Measurements from ENCODE around the gene MX1. TPM values are rescaled to one million over a fixed set of nuclear protein-coding genes. Genes with fewer than 3 reads are reported as not detected.

MX1 gene
- total RNA-seq, 4 donors from 2014 or later: 8.5 to 87.3 (median 44.8) TPM

DNA sequence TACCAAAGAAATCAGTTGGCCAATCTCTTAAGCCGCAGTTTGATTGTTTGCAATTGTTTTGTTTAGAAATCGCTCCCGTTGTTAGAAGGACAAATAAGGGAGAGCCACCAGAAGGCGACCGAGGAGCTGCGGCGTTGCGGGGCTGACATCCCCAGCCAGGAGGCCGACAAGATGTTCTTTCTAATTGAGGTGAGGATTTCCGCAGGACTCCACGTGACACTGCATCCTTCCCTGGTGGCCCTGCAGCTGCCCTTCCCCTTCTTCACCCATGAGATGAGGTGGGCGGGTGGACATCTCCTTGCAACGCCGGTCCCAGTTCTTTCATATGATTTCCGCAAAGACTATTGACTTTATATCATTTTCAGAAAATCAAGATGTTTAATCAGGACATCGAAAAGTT is 27.2 kb upstream of the MX1 start:
- ATAC-seq (ENCODE audit: low FRiP score) (no peak), DNase-seq (ENCODE audit: low spot score) (no peak)
- TF ChIP-seq, protein P1, sequence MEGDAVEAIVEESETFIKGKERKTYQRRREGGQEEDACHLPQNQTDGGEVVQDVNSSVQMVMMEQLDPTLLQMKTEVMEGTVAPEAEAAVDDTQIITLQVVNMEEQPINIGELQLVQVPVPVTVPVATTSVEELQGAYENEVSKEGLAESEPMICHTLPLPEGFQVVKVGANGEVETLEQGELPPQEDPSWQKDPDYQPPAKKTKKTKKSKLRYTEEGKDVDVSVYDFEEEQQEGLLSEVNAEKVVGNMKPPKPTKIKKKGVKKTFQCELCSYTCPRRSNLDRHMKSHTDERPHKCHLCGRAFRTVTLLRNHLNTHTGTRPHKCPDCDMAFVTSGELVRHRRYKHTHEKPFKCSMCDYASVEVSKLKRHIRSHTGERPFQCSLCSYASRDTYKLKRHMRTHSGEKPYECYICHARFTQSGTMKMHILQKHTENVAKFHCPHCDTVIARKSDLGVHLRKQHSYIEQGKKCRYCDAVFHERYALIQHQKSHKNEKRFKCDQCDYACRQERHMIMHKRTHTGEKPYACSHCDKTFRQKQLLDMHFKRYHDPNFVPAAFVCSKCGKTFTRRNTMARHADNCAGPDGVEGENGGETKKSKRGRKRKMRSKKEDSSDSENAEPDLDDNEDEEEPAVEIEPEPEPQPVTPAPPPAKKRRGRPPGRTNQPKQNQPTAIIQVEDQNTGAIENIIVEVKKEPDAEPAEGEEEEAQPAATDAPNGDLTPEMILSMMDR (IDR thresholded peaks at IDR 0.05): no peak

GRCh38 chr21:41399246-41399800 is 26.7 kb upstream of the MX1 start:
- ATAC-seq (ENCODE audit: low FRiP score) (no peak), DNase-seq (ENCODE audit: low spot score) (no peak)
- TF ChIP-seq, protein P1 (IDR thresholded peaks at IDR 0.05): no peak

GRCh38 chr21:41402231-41402630 is 23.8 kb upstream of the MX1 start:
- DNase-seq (ENCODE audit: low spot score): no peak
- TF ChIP-seq, protein P1 (IDR thresholded peaks at IDR 0.05): no peak
- ATAC-seq (ENCODE audit: low FRiP score): no peak

DNA sequence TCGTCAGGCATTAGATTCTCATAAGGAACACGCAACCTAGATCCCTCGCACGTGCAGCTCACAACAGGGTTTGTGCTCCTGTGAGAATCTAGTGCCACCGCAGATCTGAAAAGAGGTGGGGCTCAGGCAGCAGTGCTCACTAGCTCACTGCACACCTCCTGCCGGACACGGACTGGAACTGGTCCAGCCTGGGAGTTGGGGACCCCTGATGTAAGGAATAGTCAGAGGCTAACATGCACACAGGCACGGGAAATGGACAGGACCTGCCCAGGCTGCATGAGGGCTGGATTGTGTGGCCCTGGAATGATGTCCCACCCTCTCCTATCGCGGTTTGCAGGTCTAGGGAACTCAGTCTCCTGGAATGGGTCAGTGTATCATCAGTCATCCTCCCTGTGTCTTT is 23.2 kb upstream of the MX1 start:
- TF ChIP-seq, protein P1 (IDR thresholded peaks at IDR 0.05): no peak
- DNase-seq (ENCODE audit: low spot score) (no peak), ATAC-seq (ENCODE audit: low FRiP score) (no peak)

DNA sequence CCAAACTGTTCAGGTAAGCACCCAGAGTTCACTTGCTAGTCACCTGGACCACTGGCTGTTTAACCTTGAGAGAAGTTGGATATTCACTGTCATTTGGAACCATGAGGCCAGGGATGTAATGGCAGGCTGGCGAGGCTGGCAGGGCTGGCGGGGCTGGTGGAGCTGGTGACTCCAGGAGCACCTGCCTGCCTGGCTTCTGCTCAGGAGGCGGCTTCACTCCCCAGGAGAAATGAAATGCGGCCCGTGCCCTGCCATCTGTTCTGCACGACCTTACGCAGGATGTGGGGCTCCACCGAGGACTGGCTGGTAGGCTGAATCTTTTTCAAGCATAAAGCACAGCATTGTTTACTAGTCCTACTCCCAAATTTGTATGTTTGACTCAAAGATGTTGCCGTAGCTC is 22.7 kb upstream of the MX1 start:
- no peak for DNase-seq (ENCODE audit: low spot score)
- no peak for ATAC-seq (ENCODE audit: low FRiP score)
- TF ChIP-seq, protein P1 (IDR thresholded peaks at IDR 0.05): no peak

DNA sequence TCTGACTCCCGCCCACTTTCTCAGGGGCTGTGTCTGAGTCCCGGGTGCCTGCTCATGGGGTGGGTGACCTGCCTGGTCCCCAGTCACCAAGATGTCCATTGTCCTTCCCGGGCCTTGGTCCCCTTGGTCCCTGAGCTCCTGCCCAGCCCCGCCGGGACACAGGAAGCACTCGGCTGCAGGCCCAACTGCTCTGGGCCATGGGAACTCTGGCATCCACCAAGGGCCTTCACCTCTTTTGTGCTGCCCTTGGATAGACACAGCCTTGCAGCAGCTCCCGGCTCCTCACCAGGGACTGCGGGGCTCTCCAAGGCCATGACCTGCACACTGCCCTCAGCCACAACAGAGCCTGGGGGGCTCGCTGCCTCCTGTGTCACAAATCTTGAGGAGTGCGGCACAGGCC is 22.1 kb upstream of the MX1 start:
- DNase-seq (ENCODE audit: low spot score) (no peak), ATAC-seq (ENCODE audit: low FRiP score) (no peak)
- TF ChIP-seq, protein P1 (IDR thresholded peaks at IDR 0.05): no peak

- ATAC-seq (ENCODE audit: low FRiP score) (no peak), DNase-seq (ENCODE audit: low spot score) (no peak)
- TF ChIP-seq, protein P1 (IDR thresholded peaks at IDR 0.05): no peak
These were observed 20.7 kb upstream of the MX1 start for GRCh38 chr21:41405321-41405720.

Data from omental fat pad (tissue), 4 donors.